Parathyroid adenoma (tissue), 2 donors: ENCODE measurements around the gene ST8SIA4.

Experiments
- H2AFZ ChIP-seq: fragments of 300-600 bp; sonication (generic); one replicate; pipeline ENCODE4 v1.7.0; 2017; ENCODE audit warnings: antibody characterized with exemption, mild to moderate bottlenecking
- H3K27ac ChIP-seq: fragments of 300-600 bp; sonication (generic); one replicate; pipeline ENCODE4 v1.7.0; 2017
- H3K27me3 ChIP-seq: fragments of 300-600 bp; sonication (generic); one replicate; pipeline ENCODE4 v1.7.0; 2017; ENCODE audit warnings: low read length; ENCODE audit not compliant: control insufficient read depth, insufficient read depth
- H3K36me3 ChIP-seq: fragments of 300-600 bp; sonication (generic); one replicate; pipeline ENCODE4 v1.7.0; 2017; ENCODE audit warnings: low read length; ENCODE audit not compliant: control insufficient read depth, insufficient read depth
- H3K4me1 ChIP-seq: fragments of 300-600 bp; sonication (generic); one replicate; pipeline ENCODE4 v1.7.0; 2017; ENCODE audit warnings: control low read depth
- H3K4me2 ChIP-seq: fragments of 300-600 bp; sonication (generic); one replicate; pipeline ENCODE4 v1.7.0; 2017; ENCODE audit warnings: low read length
- H3K4me3 ChIP-seq: fragments of 300-600 bp; sonication (generic); one replicate; pipeline ENCODE4 v1.7.0; 2017; ENCODE audit warnings: low read depth, low read length
- H3K79me2 ChIP-seq: fragments of 300-600 bp; sonication (generic); one replicate; pipeline ENCODE4 v1.7.0; 2017; ENCODE audit warnings: control low read depth
- H3K9ac ChIP-seq: fragments of 300-600 bp; sonication (generic); one replicate; pipeline ENCODE4 v1.7.0; 2017; ENCODE audit warnings: mild to moderate bottlenecking
- H3K9me3 ChIP-seq: fragments of 300-600 bp; sonication (generic); one replicate; pipeline ENCODE4 v1.7.0; 2017; ENCODE audit warnings: low read length; ENCODE audit not compliant: control insufficient read depth
- TF ChIP-seq, protein P1 (sequence below): fragments of 300-600 bp; sonication (generic); IDR thresholded peaks from one replicate; pipeline ENCODE4 v1.7.0; 2017; ENCODE audit warnings: antibody characterized with exemption, mild to moderate bottlenecking
- donor health status: primary hyperparathyroidism.

The ST8SIA4 gene

DNA sequence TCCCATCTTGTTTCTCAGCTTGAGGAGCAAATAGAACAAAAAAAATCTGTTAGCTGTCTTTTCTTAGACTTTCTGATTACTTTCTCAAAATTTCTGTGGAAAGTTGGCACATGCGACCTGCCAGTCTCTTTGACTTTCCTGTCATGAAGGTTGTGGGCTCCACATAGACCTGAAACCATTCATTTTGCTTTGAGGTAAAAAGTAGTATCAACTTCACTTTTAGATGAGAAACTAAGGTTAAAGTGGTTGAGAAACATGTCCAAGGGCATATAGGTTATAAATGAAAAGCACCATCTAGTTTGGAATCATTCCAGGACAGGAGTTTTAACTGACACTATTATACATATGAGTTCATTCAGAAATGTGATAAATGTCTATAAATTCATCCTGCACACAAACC, 42.7 kb downstream of the ST8SIA4 start:
- H3K27me3 ChIP-seq = no peaks in the 10 kb centered on the region
- H3K4me3 ChIP-seq = no peak overlapping the region
- no peak overlapping the region for H2AFZ ChIP-seq
- no peak overlapping the region for H3K4me2 ChIP-seq
- no peak overlapping the region for H3K27ac ChIP-seq
- H3K4me1 ChIP-seq = no peaks in the 10 kb centered on the region
- H3K9ac ChIP-seq = no peak overlapping the region
- TF ChIP-seq, protein P1, sequence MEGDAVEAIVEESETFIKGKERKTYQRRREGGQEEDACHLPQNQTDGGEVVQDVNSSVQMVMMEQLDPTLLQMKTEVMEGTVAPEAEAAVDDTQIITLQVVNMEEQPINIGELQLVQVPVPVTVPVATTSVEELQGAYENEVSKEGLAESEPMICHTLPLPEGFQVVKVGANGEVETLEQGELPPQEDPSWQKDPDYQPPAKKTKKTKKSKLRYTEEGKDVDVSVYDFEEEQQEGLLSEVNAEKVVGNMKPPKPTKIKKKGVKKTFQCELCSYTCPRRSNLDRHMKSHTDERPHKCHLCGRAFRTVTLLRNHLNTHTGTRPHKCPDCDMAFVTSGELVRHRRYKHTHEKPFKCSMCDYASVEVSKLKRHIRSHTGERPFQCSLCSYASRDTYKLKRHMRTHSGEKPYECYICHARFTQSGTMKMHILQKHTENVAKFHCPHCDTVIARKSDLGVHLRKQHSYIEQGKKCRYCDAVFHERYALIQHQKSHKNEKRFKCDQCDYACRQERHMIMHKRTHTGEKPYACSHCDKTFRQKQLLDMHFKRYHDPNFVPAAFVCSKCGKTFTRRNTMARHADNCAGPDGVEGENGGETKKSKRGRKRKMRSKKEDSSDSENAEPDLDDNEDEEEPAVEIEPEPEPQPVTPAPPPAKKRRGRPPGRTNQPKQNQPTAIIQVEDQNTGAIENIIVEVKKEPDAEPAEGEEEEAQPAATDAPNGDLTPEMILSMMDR = no peak
- no peaks in the 10 kb centered on the region for H3K36me3 ChIP-seq
- H3K9me3 ChIP-seq = no peaks in the 10 kb centered on the region
- H3K79me2 ChIP-seq = no peaks in the 10 kb centered on the region

DNA sequence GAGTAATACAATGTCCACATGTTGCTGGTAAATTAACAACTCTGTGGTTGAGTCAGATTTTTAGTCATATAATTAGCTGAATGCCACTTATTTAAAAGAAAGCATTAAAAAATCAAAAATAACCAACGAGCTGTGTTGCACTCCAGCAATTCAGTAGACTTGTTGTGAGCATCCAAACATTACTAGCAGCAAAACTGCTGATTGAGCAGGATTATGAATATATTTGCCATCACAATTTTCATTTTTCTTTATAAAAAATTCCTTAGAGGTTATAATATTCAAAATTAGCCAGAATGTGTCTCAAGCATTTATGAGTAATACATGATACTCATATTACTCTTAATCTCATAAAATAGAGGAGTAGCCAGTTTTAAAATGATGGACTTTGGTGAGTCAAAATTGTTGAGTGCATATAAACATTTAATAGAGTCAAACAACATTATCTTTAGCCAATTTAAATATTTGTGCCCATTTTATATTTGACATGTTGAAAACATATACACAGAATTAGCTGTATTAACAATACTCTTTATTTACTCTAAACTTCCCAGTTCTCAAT, 44.0 kb downstream of the ST8SIA4 start:
- no peak overlapping the region for H3K4me2 ChIP-seq
- no peak overlapping the region for H3K9ac ChIP-seq
- no peaks in the 10 kb centered on the region for H3K4me1 ChIP-seq
- TF ChIP-seq, protein P1 = no peak
- H3K79me2 ChIP-seq = no peaks in the 10 kb centered on the region
- no peak overlapping the region for H3K4me3 ChIP-seq
- H3K9me3 ChIP-seq = no peaks in the 10 kb centered on the region
- no peaks in the 10 kb centered on the region for H3K36me3 ChIP-seq
- H3K27me3 ChIP-seq = no peaks in the 10 kb centered on the region
- H3K27ac ChIP-seq = no peak overlapping the region
- H2AFZ ChIP-seq = no peak overlapping the region

DNA sequence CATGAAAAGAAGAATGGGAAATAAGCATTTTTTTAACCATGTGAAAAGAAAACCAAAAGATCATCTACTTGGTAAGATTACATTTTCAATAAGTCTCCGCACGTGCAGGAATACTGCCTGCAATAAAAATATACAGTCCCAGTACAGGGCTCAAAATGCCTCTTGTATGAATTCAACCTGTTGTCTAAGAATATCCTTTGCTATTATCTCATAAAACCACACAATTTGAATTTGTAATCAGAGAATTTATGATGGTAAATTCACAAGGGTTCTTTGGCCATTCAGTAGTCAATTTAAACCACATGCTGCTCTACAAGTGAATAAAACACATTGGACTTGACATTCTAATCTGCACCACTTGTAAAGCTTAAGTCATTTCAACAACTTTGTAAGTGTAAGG, 46.6 kb downstream of the ST8SIA4 start:
- Histone ChIP-seq H3K9ac (no peak overlapping the region), H3K9me3 (no peaks in the 10 kb centered on the region), H3K4me1 (no peaks in the 10 kb centered on the region), H3K27ac (no peak overlapping the region), H2AFZ (no peak overlapping the region), H3K79me2 (no peaks in the 10 kb centered on the region), H3K4me3 (no peak overlapping the region), H3K27me3 (no peaks in the 10 kb centered on the region), H3K36me3 (no peaks in the 10 kb centered on the region), H3K4me2 (no peak overlapping the region)
- TF ChIP-seq, protein P1 = no peak

DNA sequence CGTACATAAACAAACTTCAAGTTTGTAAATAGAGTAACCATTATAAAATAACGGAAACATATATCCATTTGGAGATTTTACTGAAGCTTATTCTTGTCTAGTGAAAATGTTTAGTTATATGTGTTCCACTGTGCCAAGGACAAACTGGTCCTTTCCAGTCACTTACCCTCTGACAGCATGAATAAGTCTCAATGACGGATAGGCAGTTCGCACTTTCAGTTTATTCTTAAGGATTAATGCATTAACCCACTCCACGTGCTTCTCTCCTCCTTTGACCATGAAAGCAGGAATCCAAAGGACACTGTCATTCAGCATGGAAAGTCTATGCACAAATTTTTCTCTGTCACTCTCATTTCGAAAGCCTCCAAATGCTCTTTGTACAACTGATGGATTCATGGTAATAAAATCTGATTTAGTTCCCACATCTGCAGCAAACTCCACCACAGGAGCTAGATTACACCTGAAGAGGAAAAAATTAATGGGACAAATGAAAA, 47.1 kb downstream of the ST8SIA4 start:
- Histone ChIP-seq H3K27me3 (no peaks in the 10 kb centered on the region), H3K27ac (no peak overlapping the region), H3K4me3 (no peak overlapping the region), H3K79me2 (no peaks in the 10 kb centered on the region), H3K4me2 (no peak overlapping the region), H3K4me1 (no peaks in the 10 kb centered on the region), H3K36me3 (no peaks in the 10 kb centered on the region), H3K9ac (no peak overlapping the region), H3K9me3 (no peaks in the 10 kb centered on the region), H2AFZ (no peak overlapping the region)
- TF ChIP-seq, protein P1 = no peak

DNA sequence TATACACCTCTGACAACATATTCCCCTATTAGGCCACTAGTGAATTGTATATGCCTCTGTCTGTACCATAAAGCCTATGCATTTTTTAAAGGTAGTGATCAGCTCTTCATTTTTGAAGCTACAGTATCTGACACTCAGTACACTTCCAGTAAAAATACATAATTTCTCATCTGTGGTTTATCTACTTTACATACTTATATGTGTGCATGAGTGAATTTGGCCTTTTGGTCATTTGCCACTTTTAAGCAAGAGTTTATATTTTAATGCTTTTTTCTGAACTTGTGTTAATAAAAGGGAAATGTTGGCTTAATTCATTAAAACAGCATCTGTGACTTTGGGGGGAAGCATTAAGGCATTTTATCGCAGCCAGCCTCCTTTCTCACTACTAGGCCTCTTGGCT, 47.8 kb downstream of the ST8SIA4 start:
- H2AFZ ChIP-seq = no peak overlapping the region
- no peaks in the 10 kb centered on the region for H3K36me3 ChIP-seq
- H3K9ac ChIP-seq = no peak overlapping the region
- no peaks in the 10 kb centered on the region for H3K4me1 ChIP-seq
- TF ChIP-seq, protein P1 = no peak
- no peaks in the 10 kb centered on the region for H3K79me2 ChIP-seq
- H3K4me2 ChIP-seq = no peak overlapping the region
- H3K27me3 ChIP-seq = no peaks in the 10 kb centered on the region
- no peak overlapping the region for H3K4me3 ChIP-seq
- no peak overlapping the region for H3K27ac ChIP-seq
- no peaks in the 10 kb centered on the region for H3K9me3 ChIP-seq
